Stimulated activated CD4-positive, alpha-beta T cell treated with anti-CD3 and anti-CD28 coated beads, TNF-alpha, amount 100 ng/mL, for 1 hour (primary cell): ENCODE data around the gene HIC2.
"Not testable (repeated sequence)": the region's sequence is repeated elsewhere in the genome, so short reads cannot be mapped to it uniquely, and the experiment has no call there.

Experiments used
- DNase-seq, 3 donors: peaks; one replicate each; pipeline ENCODE4 v3.0.0-alpha.2; 2020; ENCODE audit warnings: low read depth in 3 of 3, low spot score in 1 of 3

Gene HIC2

GRCh38 chr22:21434378-21435233 is 17.4 kb downstream of the HIC2 start:
- DNase-seq: not testable (repeated sequence)

- DNase-seq: not testable (repeated sequence)
These were observed 19.0 kb downstream of the HIC2 start for GRCh38 chr22:21435998-21436810.

DNA sequence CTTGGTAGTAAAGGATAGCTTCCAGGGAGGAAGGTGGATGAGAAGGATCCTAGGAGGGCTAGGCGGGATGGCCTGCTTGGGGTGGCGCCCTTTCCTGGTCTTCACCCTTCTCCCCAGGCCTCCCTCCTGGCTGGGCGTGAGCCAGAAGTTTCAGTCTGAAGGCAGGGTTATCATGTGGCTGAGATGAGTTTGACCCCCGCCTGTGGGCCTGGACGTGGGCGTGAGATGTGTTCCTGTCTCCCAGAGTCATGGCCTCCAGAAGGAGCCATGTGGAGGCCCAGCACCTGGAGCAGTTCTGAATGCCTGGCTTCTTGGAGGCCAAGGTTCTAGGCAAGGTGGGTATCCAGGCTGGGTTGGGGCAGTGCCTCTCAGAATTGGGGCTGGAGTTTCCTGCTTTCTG is 20.8 kb downstream of the HIC2 start:
- DNase-seq: not testable (repeated sequence)

- DNase-seq: not testable (repeated sequence)
These were observed 23.0 kb downstream of the HIC2 start for GRCh38 chr22:21440018-21440636.

- not testable (repeated sequence) for DNase-seq
These were observed 23.5 kb downstream of the HIC2 start for GRCh38 chr22:21440676-21441075.

- not testable (repeated sequence) for DNase-seq
These were observed 24.0 kb downstream of the HIC2 start for GRCh38 chr22:21441170-21441569.

DNA sequence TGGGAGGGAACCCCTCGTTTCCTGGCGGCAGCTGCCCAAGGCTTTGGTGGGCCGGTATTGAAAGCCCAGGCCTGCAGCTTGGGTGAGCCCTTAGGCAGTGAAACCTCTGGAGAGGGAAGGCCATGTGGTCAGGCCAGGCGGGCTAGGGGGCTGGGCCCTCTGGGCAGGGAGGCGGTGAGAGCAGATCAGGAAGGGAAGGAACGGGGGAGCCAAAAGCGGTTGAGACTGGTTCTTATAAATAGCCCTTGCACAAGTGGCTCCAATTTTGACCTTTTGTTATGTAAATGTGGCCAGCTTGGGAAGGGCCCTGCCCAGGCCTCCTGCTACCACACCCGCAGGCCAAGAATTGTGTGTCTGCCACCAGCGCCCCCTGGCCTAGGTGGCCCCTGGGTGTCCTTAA is 25.0 kb downstream of the HIC2 start:
- not testable (repeated sequence) for DNase-seq

- DNase-seq: not testable (repeated sequence)
These were observed 25.5 kb downstream of the HIC2 start for GRCh38 chr22:21442646-21443045.

DNA sequence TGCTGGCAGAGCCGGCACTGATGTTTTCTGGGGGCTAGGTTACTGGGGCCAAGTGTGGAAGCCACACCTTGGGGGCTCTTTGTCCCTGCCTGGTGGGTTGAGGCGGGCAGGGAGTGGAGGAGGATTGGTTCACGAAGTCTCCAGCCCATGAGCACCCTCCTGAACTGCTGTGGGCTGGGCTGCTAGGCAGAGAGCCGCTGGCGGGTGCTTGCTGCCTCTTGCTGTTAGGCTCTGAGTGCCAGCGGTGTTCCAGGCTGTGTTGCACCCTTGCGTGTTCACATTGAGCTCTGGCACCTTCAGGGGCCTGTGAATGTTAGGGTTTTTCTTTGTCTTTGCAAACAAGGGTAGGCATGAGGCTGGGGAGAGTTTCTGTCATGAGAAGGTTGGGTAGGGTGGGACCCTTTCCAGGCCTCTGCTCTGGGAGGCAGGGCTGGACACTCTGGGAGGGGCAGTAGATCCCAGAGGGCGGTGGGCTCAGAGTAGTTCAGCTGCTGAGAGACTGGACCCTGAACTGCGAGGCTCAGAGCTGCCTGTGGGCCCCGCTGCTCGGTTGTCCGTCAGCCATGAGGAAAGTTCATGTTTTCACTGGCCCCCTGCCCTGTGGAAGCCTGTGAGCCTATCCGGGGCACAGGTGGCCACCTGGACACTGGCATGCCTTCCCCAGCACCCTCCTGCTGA is 26.0 kb downstream of the HIC2 start:
- DNase-seq: no peak

GRCh38 chr22:21443735-21444421 is 26.7 kb downstream of the HIC2 start:
- DNase-seq: no peak

DNA sequence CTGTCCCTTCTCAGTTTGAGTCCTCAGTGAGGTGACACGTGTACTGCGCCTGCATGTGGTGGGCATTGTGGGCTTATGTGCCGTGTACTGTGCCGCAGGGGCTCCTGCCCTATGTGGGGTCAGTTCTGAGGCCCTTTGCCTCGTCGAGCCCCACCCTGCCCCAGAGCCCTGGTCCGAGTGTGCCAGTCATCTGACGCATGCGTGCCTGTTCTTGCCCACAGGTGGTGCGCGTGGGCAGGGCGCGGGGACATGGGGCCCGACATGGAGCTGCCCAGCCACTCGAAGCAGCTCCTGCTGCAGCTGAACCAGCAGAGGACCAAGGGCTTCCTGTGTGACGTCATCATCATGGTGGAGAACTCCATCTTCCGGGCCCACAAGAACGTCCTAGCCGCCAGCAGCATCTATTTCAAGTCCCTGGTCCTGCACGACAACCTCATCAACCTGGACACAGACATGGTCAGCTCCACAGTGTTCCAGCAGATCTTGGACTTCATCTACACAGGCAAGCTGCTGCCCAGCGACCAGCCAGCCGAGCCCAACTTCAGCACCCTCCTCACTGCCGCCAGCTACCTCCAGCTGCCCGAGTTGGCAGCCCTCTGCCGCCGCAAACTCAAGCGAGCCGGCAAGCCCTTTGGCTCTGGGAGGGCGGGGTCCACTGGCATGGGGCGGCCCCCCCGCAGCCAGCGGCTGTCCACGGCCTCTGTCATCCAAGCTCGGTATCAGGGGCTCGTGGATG is 27.7 kb downstream of the HIC2 start:
- no peak for DNase-seq

- DNase-seq: no peak
These were observed 28.4 kb downstream of the HIC2 start for GRCh38 chr22:21445437-21446127.

DNA sequence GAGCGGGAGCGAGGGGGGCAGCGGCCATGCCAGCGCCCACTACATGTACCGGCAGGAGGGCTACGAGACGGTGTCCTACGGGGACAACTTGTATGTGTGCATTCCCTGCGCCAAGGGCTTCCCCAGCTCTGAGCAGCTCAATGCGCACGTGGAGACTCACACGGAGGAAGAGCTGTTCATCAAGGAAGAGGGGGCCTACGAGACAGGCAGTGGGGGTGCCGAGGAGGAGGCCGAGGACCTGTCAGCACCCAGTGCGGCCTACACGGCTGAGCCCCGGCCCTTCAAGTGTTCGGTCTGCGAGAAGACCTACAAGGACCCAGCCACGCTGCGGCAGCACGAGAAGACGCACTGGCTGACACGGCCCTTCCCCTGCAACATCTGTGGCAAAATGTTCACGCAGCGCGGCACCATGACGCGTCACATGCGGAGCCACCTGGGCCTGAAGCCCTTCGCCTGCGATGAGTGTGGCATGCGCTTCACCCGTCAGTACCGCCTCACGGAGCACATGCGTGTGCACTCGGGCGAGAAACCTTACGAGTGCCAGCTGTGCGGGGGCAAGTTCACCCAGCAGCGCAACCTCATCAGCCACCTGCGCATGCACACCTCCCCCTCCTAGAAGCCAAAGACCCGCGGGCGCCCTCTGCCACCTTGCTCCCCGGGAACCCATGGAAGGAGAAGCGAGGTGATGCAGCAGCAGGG is 29.1 kb downstream of the HIC2 start:
- DNase-seq: no peak

- DNase-seq: no peak
These were observed 29.9 kb downstream of the HIC2 start for GRCh38 chr22:21446827-21447690.

DNA sequence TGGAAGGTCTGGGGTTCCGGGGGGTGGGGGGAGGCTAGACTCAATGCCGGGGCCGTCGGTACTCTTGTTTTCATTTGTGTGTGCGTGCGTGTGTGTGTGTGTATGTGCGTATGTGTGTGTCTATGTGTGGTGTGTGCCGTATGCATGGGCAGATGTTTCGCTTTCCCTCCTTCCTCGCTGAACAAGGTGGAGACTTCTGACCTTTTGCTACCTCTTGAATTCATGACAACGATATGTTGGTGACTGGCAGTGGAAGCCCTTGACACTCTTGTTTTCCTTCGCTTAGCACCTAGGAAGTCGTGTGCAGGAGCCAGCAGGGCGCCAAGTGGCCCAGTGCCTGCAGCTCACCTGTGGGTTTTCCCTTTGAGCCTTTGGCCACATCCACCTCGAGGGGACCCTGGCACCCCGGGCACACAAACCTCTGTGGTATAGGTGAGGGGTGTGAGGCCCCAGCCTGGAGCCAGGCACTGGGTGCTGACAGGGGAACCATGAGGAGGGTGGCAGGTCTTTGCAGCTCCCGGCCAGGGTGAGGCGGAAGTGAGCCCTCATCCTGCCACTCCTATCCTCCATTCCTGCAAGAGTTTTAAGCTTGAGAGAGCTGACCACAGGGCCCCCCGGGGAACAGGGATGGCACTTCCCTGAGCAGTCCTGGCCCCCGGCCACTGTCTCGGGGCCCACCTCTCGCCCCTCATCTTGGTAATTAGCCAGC is 30.7 kb downstream of the HIC2 start:
- no peak for DNase-seq

GRCh38 chr22:21448627-21449416 is 31.7 kb downstream of the HIC2 start:
- no peak for DNase-seq
